Thymus (tissue), 11 donors: ENCODE measurements around the gene ZNF175. TPM values are rescaled to one million over a fixed set of nuclear protein-coding genes. Genes with fewer than 3 reads are reported as not detected.

Experiments used
- DNase-seq, 9 donors: peaks; one replicate each; pipeline ENCODE4 v3.0.0-alpha.2; 2013; ENCODE audit warnings: low spot score in 9 of 9, low read depth in 6 of 9, missing footprints in 1 of 9
- H3K27ac ChIP-seq, 2 donors: one replicate each; pipeline ENCODE4 v1.5.1; 2013; ENCODE audit warnings: control low read depth in 1 of 2, low read depth in 1 of 2, low read length in 1 of 2, mild to moderate bottlenecking in 1 of 2, moderate library complexity in 1 of 2
- H3K27me3 ChIP-seq, 2 donors: one replicate each; pipeline ENCODE4 v1.5.1; 2013; ENCODE audit warnings: low read length in 1 of 2; ENCODE audit not compliant: control insufficient read depth in 2 of 2, insufficient read depth in 1 of 2
- H3K36me3 ChIP-seq, 2 donors: one replicate each; pipeline ENCODE4 v1.5.1; 2013; ENCODE audit warnings: low read length in 1 of 2, mild to moderate bottlenecking in 1 of 2, moderate library complexity in 1 of 2; ENCODE audit not compliant: control insufficient read depth in 2 of 2, insufficient read depth in 2 of 2
- H3K4me1 ChIP-seq, 2 donors: one replicate each; pipeline ENCODE4 v1.5.1; 2013; ENCODE audit warnings: low read length in 2 of 2; ENCODE audit not compliant: control insufficient read depth in 2 of 2, insufficient read depth in 2 of 2
- H3K4me3 ChIP-seq, 2 donors: one replicate each; pipeline ENCODE4 v1.5.1; 2013; ENCODE audit warnings: low read length in 2 of 2, control low read depth in 1 of 2, mild to moderate bottlenecking in 1 of 2
- H3K9me3 ChIP-seq, 2 donors: one replicate each; pipeline ENCODE4 v1.5.1; 2013; ENCODE audit warnings: low read length in 1 of 2, mild to moderate bottlenecking in 1 of 2; ENCODE audit not compliant: control insufficient read depth in 2 of 2, insufficient read depth in 1 of 2
- WGBS: extraction: QIAGEN DNeasy Blood & Tissue Kit; methylation state at CpG from one replicate; pipeline ENCODE4 v1.1.7; 2013; 5-methylcytosine and 5-hydroxymethylcytosine counted together
- polyA plus RNA-seq: library from polyadenylated mRNA; stranded (reverse); fragments of 200-250 nt; gene quantifications from one replicate; pipeline ENCODE4 v1.2.3, GENCODE V29; 2013
- total RNA-seq: library from RNA; stranded (reverse); fragments of 120-200 nt; gene quantifications from one replicate; pipeline ENCODE4 v1.2.4, GENCODE V29; 2013
- donor health status: healthy.

The ZNF175 gene
- total and polyA plus RNA-seq, 2 donors = 3.9 to 4.8 TPM

DNA sequence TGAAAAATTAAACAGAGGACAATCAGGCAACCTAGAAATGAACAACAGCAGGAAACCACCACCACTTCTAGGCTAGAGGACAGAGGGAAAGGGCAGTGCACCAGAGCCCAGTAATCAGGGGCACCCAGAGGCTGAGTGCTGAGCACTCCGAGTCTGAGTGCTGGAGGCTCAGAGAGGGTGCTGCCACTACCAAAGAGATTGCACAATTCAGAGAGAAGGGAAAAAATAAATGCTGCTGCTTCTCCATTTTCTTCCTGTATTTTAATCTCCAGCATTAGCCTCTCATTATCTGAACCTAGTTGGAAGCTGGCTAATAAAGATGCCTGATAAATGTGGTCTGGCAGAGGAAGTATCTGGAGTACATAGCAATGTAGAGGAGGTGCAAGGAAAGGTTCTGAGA is 11.8 kb upstream of the ZNF175 start:
- no peak overlapping the region for H3K27ac ChIP-seq
- H3K9me3 ChIP-seq = no peaks in the 10 kb centered on the region
- H3K27me3 ChIP-seq = peaks cover 0 to 4% of the 10 kb centered on the region in 2 donors
- no peaks in the 10 kb centered on the region for H3K4me1 ChIP-seq
- no peak overlapping the region for H3K4me3 ChIP-seq
- 79% methylated on average over 1 of the region's 1 CpG for WGBS
- DNase-seq = no peak
- H3K36me3 ChIP-seq = no peaks in the 10 kb centered on the region

DNA sequence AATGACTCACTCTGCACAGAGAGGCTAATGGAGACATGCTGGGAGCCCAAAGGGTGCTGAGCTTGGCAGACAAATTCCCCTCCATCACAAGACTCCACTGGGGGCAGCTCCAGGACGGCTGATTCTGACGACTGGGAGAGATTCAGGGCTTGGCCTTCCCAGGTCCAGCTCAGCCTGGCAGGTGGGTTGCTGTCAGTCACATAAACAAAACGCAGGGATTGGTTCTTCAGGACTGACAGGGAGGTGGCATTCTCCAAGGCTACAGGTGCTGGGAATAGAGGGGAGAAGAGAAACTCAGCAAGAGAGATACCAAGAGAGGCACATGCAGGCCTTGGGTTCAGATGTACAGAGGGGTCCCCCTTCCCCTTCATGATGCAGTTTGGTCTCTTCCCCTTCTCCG is 10.7 kb upstream of the ZNF175 start:
- Histone ChIP-seq H3K4me3 (no peak overlapping the region), H3K36me3 (no peaks in the 10 kb centered on the region), H3K27ac (no peak overlapping the region), H3K9me3 (no peaks in the 10 kb centered on the region), H3K4me1 (no peaks in the 10 kb centered on the region), H3K27me3 (peaks cover 0 to 9% of the 10 kb centered on the region in 2 donors)
- DNase-seq = no peak
- WGBS = 30% methylated on average over 4 of the region's 4 CpGs

DNA sequence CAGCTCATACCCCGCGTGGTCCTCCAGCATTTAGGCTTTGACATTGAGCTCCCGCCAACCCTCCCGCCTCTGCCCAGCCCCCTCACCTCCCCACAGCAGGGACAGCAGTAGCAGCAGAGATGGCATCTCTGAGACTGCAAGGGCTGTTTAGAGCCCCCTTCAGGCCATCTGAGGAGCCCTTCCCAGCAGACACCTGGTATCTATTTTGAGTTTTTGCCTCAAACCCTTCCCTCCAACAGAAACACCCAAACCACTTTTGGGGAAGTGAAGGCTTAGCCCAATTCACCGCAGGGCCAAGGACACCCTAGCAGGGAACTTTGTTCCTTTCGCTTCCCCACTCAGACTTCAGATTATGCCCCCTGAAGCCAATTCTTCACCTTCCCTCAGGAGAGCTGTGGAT is 6.3 kb upstream of the ZNF175 start:
- no peak overlapping the region for H3K4me3 ChIP-seq
- WGBS = 12% methylated on average over 6 of the region's 6 CpGs
- H3K27ac ChIP-seq = no peak overlapping the region
- peak in 1 of 9 donors; percentile 16 for DNase-seq
- no peaks in the 10 kb centered on the region for H3K9me3 ChIP-seq
- H3K36me3 ChIP-seq = no peaks in the 10 kb centered on the region
- peaks cover 3 to 9% of the 10 kb centered on the region in 2 donors for H3K27me3 ChIP-seq
- no peaks in the 10 kb centered on the region for H3K4me1 ChIP-seq

DNA sequence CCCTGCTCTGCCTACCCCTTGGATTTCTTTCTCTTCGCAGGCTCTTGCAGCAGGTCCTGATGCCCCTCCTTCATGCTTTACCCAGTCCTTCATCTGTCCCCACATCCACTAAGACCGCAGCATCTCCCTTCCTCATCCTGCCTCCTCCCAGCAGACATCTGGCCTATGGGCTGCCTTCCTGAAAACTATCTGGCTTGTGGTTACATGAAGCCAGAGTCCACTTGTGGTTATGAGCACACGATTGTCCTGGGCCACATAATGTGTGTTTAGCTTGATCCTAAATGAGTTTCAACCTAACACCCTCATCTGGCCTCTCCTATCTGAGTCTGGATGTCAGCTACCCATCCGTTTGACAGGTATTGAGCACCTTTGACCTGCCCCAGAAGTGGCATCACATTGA is 5.5 kb upstream of the ZNF175 start:
- no peak for DNase-seq
- Histone ChIP-seq H3K9me3 (no peaks in the 10 kb centered on the region), H3K36me3 (no peaks in the 10 kb centered on the region), H3K27me3 (peaks cover 3 to 7% of the 10 kb centered on the region in 2 donors), H3K27ac (no peak overlapping the region), H3K4me3 (no peak overlapping the region), H3K4me1 (peaks cover 0 to 1% of the 10 kb centered on the region in 2 donors)
- WGBS = 49% methylated on average over 4 of the region's 4 CpGs

DNA sequence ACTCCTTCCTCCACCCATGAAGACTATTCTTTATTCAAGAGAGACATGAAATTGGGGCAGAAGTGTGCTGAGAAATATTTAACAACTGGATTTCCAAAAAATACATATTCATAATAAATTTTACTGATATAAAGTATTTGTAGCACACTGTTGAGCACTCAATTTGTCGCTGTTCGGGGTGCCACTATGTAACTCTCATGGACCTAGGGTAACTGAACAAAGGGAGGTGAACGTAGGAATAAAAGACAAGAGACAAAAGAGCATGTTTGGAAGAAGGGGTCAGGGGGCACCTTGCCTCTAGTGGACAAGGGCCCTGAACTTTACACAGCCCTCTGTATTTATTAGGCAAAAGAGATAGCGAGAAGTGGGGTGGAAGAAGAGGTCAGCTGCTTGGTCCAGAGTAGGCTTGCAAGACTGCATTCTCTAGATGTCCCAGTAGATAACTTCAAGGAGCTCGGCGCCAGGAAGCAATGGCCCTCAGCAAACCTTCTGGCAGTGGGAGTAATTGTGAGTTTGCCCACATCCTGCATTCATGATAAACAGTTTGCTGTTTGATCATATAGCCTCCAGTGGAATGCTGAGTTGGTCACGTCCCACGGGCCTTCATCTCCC is 4.5 kb upstream of the ZNF175 start:
- Histone ChIP-seq H3K4me1 (peaks cover 1 to 4% of the 10 kb centered on the region in 2 donors), H3K4me3 (no peak overlapping the region), H3K9me3 (no peaks in the 10 kb centered on the region), H3K27ac (no peak overlapping the region), H3K27me3 (peaks cover 3 to 7% of the 10 kb centered on the region in 2 donors), H3K36me3 (no peaks in the 10 kb centered on the region)
- DNase-seq = no peak
- 73% methylated on average over 8 of the region's 8 CpGs for WGBS

DNA sequence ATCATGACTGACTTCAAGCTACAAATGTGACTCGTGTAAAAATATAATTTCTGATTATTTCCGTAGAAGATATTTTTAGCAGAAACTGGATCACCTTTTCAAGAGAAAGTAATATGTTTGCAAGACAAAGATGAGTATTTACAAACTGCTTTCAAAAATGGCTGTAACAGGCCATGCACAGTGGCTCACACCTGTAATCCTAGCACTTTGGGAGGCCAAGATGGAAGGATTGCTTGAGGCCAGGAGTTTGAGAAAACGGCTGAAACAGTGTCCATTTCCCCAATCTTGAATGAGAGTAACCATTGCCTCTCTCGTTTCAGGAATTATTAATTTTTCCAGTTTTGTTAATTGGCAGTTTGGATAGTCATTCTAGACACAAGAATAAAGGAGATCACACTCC is 3.5 kb upstream of the ZNF175 start:
- no peak for DNase-seq
- 95% methylated on average over 4 of the region's 4 CpGs for WGBS
- H3K4me3 ChIP-seq = no peak overlapping the region
- H3K27ac ChIP-seq = no peak overlapping the region
- H3K36me3 ChIP-seq = no peaks in the 10 kb centered on the region
- H3K9me3 ChIP-seq = no peaks in the 10 kb centered on the region
- peaks cover 10% of the 10 kb centered on the region in 2 donors for H3K4me1 ChIP-seq
- peaks cover 3 to 7% of the 10 kb centered on the region in 2 donors for H3K27me3 ChIP-seq

DNA sequence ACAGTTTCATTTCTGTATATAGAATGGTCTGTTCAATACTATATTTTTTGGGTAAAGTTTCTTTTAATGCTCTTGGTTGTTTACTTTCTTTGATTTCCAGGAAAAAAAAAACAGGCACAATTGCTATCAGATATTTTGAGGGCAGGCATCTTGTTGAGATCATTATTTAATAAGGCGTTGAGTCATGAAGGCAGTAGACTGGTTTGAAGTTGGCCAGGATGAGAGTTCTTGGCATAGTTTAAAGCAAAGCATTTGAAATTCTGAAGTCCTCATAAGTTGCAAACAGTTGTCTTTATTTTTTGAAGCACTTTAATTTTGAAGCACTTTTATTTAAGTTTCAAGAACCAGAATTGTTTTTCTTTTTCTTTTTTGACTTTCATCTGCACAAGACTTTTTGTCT is 2.6 kb upstream of the ZNF175 start:
- H3K36me3 ChIP-seq = peaks cover 5 to 7% of the 10 kb centered on the region in 2 donors
- DNase-seq = no peak
- H3K4me1 ChIP-seq = peaks cover 10% of the 10 kb centered on the region in 2 donors
- 99% methylated on average over 1 of the region's 1 CpG for WGBS
- H3K4me3 ChIP-seq = no peak overlapping the region
- peaks cover 3 to 7% of the 10 kb centered on the region in 2 donors for H3K27me3 ChIP-seq
- no peak overlapping the region for H3K27ac ChIP-seq
- H3K9me3 ChIP-seq = no peaks in the 10 kb centered on the region

DNA sequence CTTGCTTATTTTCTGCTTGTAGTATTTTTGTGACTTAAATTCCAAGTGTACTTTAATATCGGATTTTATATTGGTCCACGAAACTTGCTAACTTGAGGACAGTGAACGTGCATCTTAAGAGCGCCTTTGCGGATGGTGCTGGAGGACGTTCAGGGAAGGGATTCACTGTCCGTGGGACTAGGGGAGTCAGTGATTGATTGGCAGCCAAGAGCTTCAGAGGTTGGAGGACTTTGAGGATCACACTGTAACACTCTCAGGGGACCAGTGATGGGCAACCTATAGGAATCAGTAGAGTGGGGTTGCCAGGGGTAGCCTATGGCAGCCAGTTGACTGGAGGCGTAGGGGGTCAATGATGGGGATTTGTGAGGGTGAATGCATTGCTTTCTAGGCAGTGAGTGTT is 516 bp downstream of the ZNF175 start:
- Histone ChIP-seq H3K9me3 (no peaks in the 10 kb centered on the region), H3K27me3 (no peaks in the 10 kb centered on the region), H3K4me1 (peaks cover 10% of the 10 kb centered on the region in 2 donors), H3K4me3 (peak overlapping the region; percentile 66 to 89), H3K36me3 (peaks cover 7 to 14% of the 10 kb centered on the region in 2 donors), H3K27ac (no peak overlapping the region)
- WGBS = 7% methylated on average over 8 of the region's 8 CpGs
- peak in 1 of 9 donors; percentile 11 for DNase-seq

DNA sequence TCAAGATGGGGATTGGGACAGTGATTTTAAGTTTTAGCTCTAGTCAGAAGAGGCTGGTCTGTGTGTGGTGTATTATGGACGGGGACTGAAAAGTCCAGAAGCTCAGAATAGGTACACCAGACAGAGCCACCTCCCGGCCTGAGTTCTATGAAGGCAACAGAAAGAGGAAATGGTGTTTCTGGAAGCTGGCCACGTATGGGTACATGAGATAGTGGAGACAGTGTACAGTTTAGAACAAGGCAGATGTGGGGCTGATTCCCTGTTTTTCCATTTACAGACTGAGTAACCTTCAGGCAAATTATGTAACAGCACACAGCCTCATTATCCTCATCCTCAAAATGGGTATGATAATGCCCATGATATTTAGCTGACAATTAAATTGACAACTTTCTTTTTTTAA is 1.3 kb downstream of the ZNF175 start:
- no peak overlapping the region for H3K27ac ChIP-seq
- peaks cover 10% of the 10 kb centered on the region in 2 donors for H3K4me1 ChIP-seq
- no peaks in the 10 kb centered on the region for H3K27me3 ChIP-seq
- peaks cover 7 to 16% of the 10 kb centered on the region in 2 donors for H3K36me3 ChIP-seq
- DNase-seq = no peak
- WGBS = 47% methylated on average over 3 of the region's 3 CpGs
- H3K4me3 ChIP-seq = no peak overlapping the region
- no peaks in the 10 kb centered on the region for H3K9me3 ChIP-seq
